Cardiac fibroblast (primary cell): ENCODE results near the gene CTIF.

Experiments used
- DNase-seq, 2 donors: peaks; one replicate each; pipeline versions ENCODE4 v3.0.0 to v3.0.0-alpha.2; 2010; ENCODE audit warnings: low read depth in 2 of 2
- H3K4me3 ChIP-seq, 2 donors: replicated peaks in 1 of 2; 1 replicate in 1 of 2; 2 replicates in 1 of 2; pipeline ENCODE4 v1.5.1; 2011; ENCODE audit warnings: low read depth in 2 of 2, low read length in 2 of 2, mild to moderate bottlenecking in 2 of 2, moderate library complexity in 1 of 2
- TF ChIP-seq, protein P1 (sequence below): IDR thresholded peaks from one replicate; pipeline ENCODE4 v1.5.1; 2011; ENCODE audit warnings: low read depth, mild to moderate bottlenecking, low read length, inconsistent platforms

CTIF gene

DNA sequence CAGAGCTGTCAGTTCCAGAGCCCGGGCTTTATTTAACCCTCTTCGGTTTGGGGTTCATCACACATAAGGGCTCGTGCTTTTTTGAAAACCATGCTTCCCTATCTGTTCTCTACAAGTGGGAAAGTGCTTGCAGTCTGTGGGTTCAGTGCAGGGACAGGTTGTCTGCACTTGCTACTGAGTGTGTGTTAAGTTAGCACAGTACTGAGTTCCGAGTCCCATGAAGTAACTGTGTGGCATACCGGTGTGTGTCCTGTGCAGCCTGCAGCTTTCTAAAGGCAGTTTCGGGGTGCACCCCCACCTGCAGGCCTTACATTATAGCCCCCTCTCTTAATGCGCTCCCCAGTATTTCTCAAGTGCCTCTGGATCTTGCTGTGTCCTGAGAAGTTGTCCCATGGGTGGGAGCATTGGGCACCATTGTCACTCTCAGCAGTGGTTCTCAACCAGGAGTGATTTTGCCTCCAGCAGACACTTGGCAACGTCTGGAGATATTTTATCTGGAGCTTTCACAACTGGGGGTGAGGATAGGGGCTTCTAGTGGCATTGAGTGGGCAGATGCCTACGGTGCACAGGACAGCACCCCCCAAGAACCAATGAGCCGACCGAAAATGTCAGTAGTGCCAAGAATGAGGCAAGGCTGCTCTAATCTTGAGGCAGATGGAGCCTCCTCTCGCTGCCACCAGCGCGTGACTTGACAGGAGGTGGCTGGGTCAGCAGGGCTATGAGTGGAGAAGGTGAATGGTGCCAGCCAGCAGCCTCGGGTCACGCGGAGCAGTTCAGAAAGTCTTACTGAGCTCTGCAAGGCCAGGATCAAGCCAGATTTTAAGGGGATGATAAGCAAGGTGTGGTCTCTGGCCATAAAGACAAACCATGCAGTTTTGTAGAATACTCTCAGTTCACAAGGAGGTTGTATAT, 259.8 kb downstream of the CTIF start:
- H3K4me3 ChIP-seq: no peak overlapping the region
- DNase-seq: no peak
- TF ChIP-seq, protein P1, sequence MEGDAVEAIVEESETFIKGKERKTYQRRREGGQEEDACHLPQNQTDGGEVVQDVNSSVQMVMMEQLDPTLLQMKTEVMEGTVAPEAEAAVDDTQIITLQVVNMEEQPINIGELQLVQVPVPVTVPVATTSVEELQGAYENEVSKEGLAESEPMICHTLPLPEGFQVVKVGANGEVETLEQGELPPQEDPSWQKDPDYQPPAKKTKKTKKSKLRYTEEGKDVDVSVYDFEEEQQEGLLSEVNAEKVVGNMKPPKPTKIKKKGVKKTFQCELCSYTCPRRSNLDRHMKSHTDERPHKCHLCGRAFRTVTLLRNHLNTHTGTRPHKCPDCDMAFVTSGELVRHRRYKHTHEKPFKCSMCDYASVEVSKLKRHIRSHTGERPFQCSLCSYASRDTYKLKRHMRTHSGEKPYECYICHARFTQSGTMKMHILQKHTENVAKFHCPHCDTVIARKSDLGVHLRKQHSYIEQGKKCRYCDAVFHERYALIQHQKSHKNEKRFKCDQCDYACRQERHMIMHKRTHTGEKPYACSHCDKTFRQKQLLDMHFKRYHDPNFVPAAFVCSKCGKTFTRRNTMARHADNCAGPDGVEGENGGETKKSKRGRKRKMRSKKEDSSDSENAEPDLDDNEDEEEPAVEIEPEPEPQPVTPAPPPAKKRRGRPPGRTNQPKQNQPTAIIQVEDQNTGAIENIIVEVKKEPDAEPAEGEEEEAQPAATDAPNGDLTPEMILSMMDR: no peak

DNA sequence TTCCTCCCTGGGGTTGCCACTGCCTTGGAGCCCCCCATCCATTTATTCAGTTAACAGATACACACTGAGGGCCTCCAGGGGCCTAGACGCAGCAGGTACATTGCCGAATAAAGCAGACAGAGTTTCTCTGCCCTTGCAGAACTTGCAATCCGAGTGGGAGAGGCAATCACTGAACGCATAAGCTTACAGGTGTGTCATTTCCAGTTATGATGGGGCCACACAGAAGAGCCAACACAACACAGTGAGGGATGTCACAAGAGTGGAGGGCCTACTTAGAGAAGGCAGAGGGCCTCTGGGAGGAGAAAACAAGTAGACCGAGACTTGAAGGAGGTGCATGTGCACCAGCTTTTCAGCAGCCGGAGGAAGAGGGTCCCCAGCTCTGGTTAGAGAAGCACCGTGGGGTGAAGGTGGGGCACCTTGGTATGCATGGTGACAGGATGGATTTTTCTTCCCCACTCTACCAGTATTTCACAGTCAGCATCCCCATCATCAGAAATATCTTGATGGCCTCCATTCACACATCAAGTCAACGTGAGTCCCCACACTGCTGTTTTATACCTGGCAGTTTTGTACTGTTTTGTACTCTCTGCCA, 261.0 kb downstream of the CTIF start:
- no peak for DNase-seq
- TF ChIP-seq, protein P1: no peak
- no peak overlapping the region for H3K4me3 ChIP-seq

- H3K4me3 ChIP-seq: no peak overlapping the region
- no peak for DNase-seq
- TF ChIP-seq, protein P1: no peak
Observed at GRCh38 chr18:48800466-48800865, 261.6 kb downstream of the CTIF start.

GRCh38 chr18:48800876-48801727, 262.3 kb downstream of the CTIF start:
- TF ChIP-seq, protein P1: no peak
- peak in 1 of 2 donors; percentile 31 for DNase-seq
- H3K4me3 ChIP-seq: no peak overlapping the region

- no peak for DNase-seq
- H3K4me3 ChIP-seq: no peak overlapping the region
- TF ChIP-seq, protein P1: no peak
Observed at GRCh38 chr18:48801728-48802542, 263.1 kb downstream of the CTIF start.
